Ectodermal cell (in vitro differentiated cells): Measurements from ENCODE around the gene PARP12.

Experiments used
- H3K27ac ChIP-seq: 2 replicates; pipeline ENCODE4 v1.7.0; 2013; ENCODE audit warnings: mild to moderate bottlenecking, low read depth, low read length; ENCODE audit not compliant: insufficient read depth, poor library complexity, severe bottlenecking
- H3K27me3 ChIP-seq: 2 replicates; pipeline ENCODE4 v1.7.0; 2013; ENCODE audit warnings: mild to moderate bottlenecking, low read length; ENCODE audit not compliant: insufficient read depth, control insufficient read depth, poor library complexity, severe bottlenecking
- H3K36me3 ChIP-seq: one replicate; pipeline ENCODE4 v1.7.0; 2013; ENCODE audit warnings: low read length; ENCODE audit not compliant: control insufficient read depth, insufficient read depth
- H3K4me1 ChIP-seq: one replicate; pipeline ENCODE4 v1.7.0; 2013; ENCODE audit warnings: low read length; ENCODE audit not compliant: control insufficient read depth, insufficient read depth
- H3K4me3 ChIP-seq: 2 replicates; pipeline ENCODE4 v1.7.0; 2013; ENCODE audit warnings: low read depth, low read length, control low read depth; ENCODE audit not compliant: insufficient read depth
- H3K9me3 ChIP-seq: 2 replicates; pipeline ENCODE4 v1.7.0; 2013; ENCODE audit warnings: mild to moderate bottlenecking, low read length, moderate library complexity; ENCODE audit not compliant: control insufficient read depth
- WGBS, 2 experiments: methylation state at CpG; one replicate each; pipeline ENCODE4 v1.1.7; 2013; ENCODE audit warnings: missing lambda C conversion rate in 2 of 2; 5-methylcytosine and 5-hydroxymethylcytosine counted together

The PARP12 gene

GRCh38 chr7:139989366-139990141, 73.2 kb downstream of the PARP12 start:
- H3K9me3 ChIP-seq, result no peaks in the 10 kb centered on the region
- 83% methylated on average over 12 of the region's 12 CpGs for WGBS, 2 experiments
- no peaks in the 10 kb centered on the region for H3K27me3 ChIP-seq
- H3K27ac ChIP-seq, result no peak overlapping the region
- H3K4me1 ChIP-seq, result no peaks in the 10 kb centered on the region
- no peak overlapping the region for H3K4me3 ChIP-seq
- H3K36me3 ChIP-seq, result no peaks in the 10 kb centered on the region

- Histone ChIP-seq H3K27me3 (no peaks in the 10 kb centered on the region), H3K27ac (no peak overlapping the region), H3K36me3 (no peaks in the 10 kb centered on the region), H3K4me1 (no peaks in the 10 kb centered on the region), H3K4me3 (no peak overlapping the region), H3K9me3 (no peaks in the 10 kb centered on the region)
- 85% methylated on average over 12 of the region's 13 CpGs for WGBS, 2 experiments
These were observed 74.8 kb downstream of the PARP12 start for GRCh38 chr7:139987691-139988516.

GRCh38 chr7:139985811-139986210, 76.9 kb downstream of the PARP12 start:
- H3K27ac ChIP-seq, result no peak overlapping the region
- no peaks in the 10 kb centered on the region for H3K36me3 ChIP-seq
- H3K27me3 ChIP-seq, result no peaks in the 10 kb centered on the region
- H3K4me3 ChIP-seq, result no peak overlapping the region
- 90% methylated on average over 10 of the region's 10 CpGs for WGBS, 2 experiments
- H3K4me1 ChIP-seq, result peaks cover 5% of the 10 kb centered on the region
- H3K9me3 ChIP-seq, result no peaks in the 10 kb centered on the region

- Histone ChIP-seq H3K4me3 (no peak overlapping the region), H3K36me3 (no peaks in the 10 kb centered on the region), H3K9me3 (no peaks in the 10 kb centered on the region), H3K27me3 (no peaks in the 10 kb centered on the region), H3K27ac (no peak overlapping the region), H3K4me1 (peaks cover 5% of the 10 kb centered on the region)
- 81 to 84% methylated on average over 8 of the region's 8 CpGs for WGBS, 2 experiments
These were observed 77.9 kb downstream of the PARP12 start for GRCh38 chr7:139984642-139985539.

DNA sequence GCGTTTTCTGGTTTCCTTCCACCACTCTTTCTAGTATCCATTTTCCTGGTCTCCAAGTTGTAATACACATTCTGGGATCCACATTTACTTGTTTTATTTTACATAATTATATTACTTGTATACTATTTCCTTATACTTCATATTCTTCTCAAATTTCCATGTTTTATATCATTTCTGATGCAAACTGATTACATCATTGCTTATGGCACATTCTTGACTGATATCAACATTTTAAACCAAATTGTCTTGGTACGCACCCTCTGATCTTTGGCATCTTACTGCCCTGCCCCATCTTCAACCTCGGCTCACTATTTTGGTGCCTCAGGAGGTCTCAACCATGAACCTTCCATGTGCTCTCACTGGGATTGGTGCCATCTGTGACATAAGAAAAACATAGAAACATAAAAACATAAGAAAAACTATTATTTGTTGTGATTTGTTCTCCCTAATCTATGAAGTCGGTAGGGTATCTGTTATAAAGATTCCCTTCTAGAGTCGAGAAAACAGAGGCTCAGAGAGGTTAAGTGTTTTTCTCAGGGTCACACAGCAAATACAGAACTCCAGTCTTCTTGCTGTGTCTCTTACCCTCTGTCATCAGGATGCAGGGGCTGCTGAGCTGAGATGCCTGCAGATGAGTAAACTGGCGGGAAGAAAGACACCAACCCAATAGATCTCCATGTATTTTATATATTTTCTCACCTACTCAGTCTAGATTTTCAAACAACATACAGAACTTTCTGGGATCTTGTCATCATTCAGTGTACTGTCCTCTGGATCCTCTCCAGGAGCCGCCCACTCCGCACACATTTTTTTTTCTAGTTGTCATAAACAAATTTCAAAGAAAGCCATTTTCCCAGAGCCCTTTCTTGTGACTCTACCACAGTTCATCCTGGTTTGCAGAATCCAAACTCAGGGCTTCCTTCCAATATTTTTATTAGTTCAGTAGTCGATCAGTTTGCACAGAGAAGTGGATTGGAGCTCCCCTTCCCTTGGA, 79.5 kb downstream of the PARP12 start:
- H3K36me3 ChIP-seq, result no peaks in the 10 kb centered on the region
- WGBS, 2 experiments, result 92 to 95% methylated on average over 9 of the region's 9 CpGs
- no peak overlapping the region for H3K27ac ChIP-seq
- no peak overlapping the region for H3K4me3 ChIP-seq
- no peaks in the 10 kb centered on the region for H3K9me3 ChIP-seq
- H3K4me1 ChIP-seq, result peaks cover 5% of the 10 kb centered on the region
- H3K27me3 ChIP-seq, result no peaks in the 10 kb centered on the region

- Histone ChIP-seq H3K9me3 (no peaks in the 10 kb centered on the region), H3K36me3 (no peaks in the 10 kb centered on the region), H3K4me1 (peaks cover 5% of the 10 kb centered on the region), H3K27ac (no peak overlapping the region), H3K27me3 (no peaks in the 10 kb centered on the region), H3K4me3 (no peak overlapping the region)
- WGBS, 2 experiments, result 66 to 67% methylated on average over 5 of the region's 5 CpGs
These were observed 81.2 kb downstream of the PARP12 start for GRCh38 chr7:139981511-139981895.

DNA sequence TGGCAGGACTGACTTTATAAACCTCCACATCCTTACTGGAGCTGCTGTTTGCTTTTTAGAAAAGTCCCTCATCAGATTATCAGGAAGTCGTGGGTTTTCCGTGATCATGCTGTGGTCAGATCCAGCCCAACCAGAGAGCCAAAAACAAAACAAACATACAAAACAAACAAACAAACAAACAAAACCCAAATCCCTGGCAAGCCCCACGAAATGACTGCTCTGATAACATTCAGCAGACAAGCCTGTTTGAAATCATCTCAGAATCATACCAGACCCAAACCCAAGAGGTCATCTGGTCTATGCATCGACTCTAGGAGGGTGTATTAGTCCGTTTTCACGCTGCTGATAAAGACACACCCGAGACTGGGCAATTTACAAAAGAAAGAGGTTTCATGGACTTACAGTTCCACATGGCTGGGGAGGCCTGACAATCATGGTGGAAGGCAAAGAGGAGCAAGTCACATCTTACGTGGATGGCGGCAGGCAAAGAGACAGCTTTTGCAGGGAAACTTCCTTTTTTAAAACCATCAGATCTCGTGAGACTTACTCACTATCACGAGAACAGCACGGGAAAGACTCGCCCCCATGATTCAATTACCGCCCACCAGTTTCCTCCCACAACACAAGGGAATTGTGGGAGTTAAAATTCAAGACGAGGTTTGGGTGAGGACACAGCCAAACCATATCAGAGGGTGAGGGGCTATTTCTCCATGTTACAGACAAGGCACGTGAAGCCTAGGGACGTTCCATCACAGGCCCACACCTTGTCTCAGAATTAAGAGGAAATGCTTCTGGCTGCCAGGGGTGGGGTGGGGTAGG, 85.7 kb downstream of the PARP12 start:
- peaks cover 36% of the 10 kb centered on the region for H3K4me1 ChIP-seq

DNA sequence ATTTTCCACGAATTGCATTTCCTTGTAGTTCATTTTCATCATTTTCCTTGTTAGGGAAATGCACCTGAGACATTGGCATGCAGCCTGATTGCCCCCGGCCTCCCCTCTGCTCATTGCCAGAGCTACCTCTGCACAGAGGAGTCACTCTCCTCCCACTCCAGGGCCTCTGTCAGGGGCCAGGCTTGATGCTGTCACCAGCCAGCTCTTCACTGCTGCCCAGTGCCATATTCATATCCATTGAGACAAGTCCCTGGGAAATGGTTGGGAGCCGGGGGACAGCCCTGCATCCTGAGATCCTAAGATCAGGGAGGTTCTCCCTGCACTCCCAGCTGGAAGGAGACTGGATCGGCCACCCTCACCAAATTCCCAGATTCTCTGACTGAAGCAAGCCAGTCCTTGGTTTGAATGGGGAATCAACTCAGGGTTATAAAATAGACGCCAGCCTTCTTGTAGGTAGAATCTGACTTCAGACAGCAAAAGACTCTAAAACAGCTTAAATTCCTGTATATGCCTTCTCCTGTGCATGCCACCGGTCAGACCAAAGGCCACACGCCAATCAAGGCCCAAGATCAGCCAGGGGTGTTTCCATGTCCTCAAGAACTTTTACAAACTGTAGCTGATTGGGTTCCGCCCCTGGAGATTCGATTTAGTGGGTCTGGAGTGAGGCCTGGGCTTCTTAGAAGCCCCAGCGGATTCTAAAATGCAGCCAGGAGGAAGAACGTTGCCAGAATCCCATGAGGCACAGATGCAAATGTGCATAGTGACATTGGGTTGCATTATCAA, 86.5 kb downstream of the PARP12 start:
- 88% methylated on average over 11 of the region's 11 CpGs for WGBS, 2 experiments
- peaks cover 39% of the 10 kb centered on the region for H3K4me1 ChIP-seq

More for the DNA sequence above, 85.7 kb downstream of the PARP12 start:
- Histone ChIP-seq H3K9me3 (no peaks in the 10 kb centered on the region), H3K27ac (no peak overlapping the region), H3K27me3 (no peaks in the 10 kb centered on the region), H3K4me3 (no peak overlapping the region), H3K36me3 (no peaks in the 10 kb centered on the region)
- 94 to 95% methylated on average over 17 of the region's 17 CpGs for WGBS, 2 experiments

More for the DNA sequence above, 86.5 kb downstream of the PARP12 start:
- Histone ChIP-seq H3K4me3 (no peak overlapping the region), H3K27ac (no peak overlapping the region), H3K36me3 (no peaks in the 10 kb centered on the region), H3K9me3 (no peaks in the 10 kb centered on the region), H3K27me3 (no peaks in the 10 kb centered on the region)
